ENCODE results near the gene SUPT7L. TPM values are rescaled to one million over a fixed set of nuclear protein-coding genes. Genes with fewer than 3 reads are reported as not detected.

SUPT7L gene
- total and polyA plus RNA-seq, 4 donors = 9.6 to 14.6 (median 11.5) TPM

DNA sequence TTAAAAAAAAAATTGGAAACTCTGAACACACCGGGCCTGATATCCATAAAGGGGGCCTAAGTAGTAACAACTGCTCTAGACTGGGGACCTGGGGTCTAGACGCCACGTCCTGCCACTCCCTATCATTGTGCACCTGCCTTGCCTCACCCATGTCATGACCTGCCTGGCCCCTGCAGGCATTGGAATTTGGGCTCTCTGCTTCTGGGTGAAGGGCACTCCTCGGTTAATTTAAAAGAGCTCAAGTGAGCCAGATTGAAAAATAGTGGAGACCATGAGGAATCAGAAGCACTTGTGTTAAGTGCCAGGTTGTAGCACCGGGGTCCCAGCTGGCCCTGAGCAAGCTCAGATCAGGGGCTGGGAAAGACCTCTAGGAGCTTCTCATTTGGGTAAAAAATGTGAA is 48.4 kb upstream of the SUPT7L start (continued):
- TF ChIP-seq, protein P1, sequence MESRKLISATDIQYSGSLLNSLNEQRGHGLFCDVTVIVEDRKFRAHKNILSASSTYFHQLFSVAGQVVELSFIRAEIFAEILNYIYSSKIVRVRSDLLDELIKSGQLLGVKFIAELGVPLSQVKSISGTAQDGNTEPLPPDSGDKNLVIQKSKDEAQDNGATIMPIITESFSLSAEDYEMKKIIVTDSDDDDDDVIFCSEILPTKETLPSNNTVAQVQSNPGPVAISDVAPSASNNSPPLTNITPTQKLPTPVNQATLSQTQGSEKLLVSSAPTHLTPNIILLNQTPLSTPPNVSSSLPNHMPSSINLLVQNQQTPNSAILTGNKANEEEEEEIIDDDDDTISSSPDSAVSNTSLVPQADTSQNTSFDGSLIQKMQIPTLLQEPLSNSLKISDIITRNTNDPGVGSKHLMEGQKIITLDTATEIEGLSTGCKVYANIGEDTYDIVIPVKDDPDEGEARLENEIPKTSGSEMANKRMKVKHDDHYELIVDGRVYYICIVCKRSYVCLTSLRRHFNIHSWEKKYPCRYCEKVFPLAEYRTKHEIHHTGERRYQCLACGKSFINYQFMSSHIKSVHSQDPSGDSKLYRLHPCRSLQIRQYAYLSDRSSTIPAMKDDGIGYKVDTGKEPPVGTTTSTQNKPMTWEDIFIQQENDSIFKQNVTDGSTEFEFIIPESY (IDR thresholded peaks at IDR 0.05) = no peak

DNA sequence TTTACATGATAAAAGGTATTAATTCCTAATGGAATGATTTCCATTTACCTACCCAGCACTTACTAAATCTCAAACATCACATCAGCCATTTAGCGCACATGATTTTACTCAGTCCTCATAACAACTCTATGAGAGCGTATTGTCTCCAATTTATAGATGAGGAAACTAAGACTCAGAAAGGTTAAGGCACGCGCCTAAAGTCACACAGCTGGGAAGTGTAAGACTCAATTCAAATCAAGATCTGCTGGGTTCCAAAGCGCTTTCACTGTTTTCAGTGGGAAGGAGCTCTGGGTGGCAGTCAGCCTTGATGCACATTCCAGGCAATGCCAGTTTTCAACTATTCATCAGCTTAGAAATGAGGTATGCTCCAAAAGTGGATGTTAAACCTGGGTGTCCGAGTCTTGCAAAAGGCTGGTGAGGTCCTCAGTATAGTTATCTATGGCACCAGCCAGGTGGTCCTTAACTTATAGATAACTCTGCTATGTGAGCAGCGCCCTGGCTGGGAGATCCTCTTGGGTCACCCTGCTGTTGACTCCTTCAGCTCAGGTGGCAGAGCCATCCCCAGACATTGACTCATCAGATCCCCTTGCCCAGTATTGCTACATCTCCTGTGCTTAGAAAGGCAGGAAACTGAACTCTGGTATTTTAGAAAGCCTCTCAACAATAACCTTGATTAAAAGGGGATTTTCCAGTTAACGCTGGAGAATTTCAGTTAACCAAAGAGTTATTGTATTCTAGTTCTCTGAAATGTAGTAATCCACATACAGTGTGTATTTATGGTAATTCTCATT is 47.4 kb upstream of the SUPT7L start:
- peaks cover 0 to 5% (median 4%) of the 10 kb centered on the region in 4 donors for H3K4me1 ChIP-seq (ENCODE audit: control insufficient read depth in 4 of 4, insufficient read depth in 4 of 4, low read length in 3 of 4)
- H3K27ac ChIP-seq (ENCODE audit: low read depth in 1 of 2, low read length in 2 of 2) = no peak overlapping the region
- H3K4me3 ChIP-seq (ENCODE audit: low read depth in 1 of 3, low read length in 3 of 3) = no peak overlapping the region
- no peak overlapping the region for H3K9ac ChIP-seq (ENCODE audit: low read depth in 1 of 2, low read length in 2 of 2)
- H3K36me3 ChIP-seq (ENCODE audit: control insufficient read depth in 4 of 4, insufficient read depth in 3 of 4, low read depth in 1 of 4, low read length in 3 of 4) = no peaks in the 10 kb centered on the region
- 94% methylated on average over 8 of the region's 8 CpGs for WGBS
- H3K27me3 ChIP-seq (ENCODE audit: control insufficient read depth in 4 of 4, insufficient read depth in 4 of 4, low read length in 3 of 4) = no peaks in the 10 kb centered on the region
- no peak for DNase-seq (ENCODE audit: low spot score)
- TF ChIP-seq EGR1 (IDR thresholded peaks at IDR 0.05; ENCODE audit: low read depth in 2 of 2) = no peak
- H3K9me3 ChIP-seq (ENCODE audit: control insufficient read depth in 4 of 4, low read length in 3 of 4) = no peaks in the 10 kb centered on the region

DNA sequence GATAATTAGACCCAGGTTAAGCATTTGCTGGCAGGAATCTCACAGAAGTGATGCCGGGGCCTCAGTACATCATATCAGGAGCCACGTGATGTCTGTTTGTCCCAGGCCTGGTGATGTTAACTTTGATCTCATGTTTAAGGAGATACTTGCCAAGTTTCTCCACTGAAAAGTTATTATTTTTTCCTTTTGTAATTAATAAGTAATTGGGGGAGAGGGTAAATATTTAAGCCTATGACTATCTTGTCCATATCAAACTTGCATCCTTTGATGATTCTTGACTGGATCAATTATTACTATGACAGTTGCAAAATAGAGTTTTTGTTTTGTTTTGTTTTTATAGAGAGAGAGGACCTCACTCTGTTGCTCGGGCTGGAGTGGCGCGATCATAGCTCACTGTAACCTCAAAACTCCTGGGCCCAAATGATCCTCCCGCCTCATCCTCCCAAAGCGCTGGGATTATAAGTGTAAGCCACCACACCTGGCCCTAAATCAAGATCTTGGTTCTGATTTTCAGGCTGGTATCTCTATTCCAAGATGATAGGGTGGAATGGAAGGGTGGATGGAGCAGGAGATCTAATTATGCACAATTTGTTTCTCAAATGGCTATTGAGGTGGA is 46.7 kb upstream of the SUPT7L start:
- WGBS = 79% methylated on average over 7 of the region's 7 CpGs
- Histone ChIP-seq H3K36me3 (ENCODE audit: control insufficient read depth in 4 of 4, insufficient read depth in 3 of 4, low read depth in 1 of 4, low read length in 3 of 4) (no peaks in the 10 kb centered on the region), H3K9ac (ENCODE audit: low read depth in 1 of 2, low read length in 2 of 2) (no peak overlapping the region), H3K27me3 (ENCODE audit: control insufficient read depth in 4 of 4, insufficient read depth in 4 of 4, low read length in 3 of 4) (no peaks in the 10 kb centered on the region), H3K27ac (ENCODE audit: low read depth in 1 of 2, low read length in 2 of 2) (no peak overlapping the region), H3K4me1 (ENCODE audit: control insufficient read depth in 4 of 4, insufficient read depth in 4 of 4, low read length in 3 of 4) (peaks cover 0 to 3% (median 0%) of the 10 kb centered on the region in 4 donors), H3K9me3 (ENCODE audit: control insufficient read depth in 4 of 4, low read length in 3 of 4) (no peaks in the 10 kb centered on the region), H3K4me3 (ENCODE audit: low read depth in 1 of 3, low read length in 3 of 3) (no peak overlapping the region)
- DNase-seq (ENCODE audit: low spot score) = no peak
- TF ChIP-seq EGR1 (IDR thresholded peaks at IDR 0.05; ENCODE audit: low read depth in 2 of 2) (no peak), NR2F2 (IDR thresholded peaks at IDR 0.05) (no peak), HNF4A (conservative IDR thresholded peaks at IDR 0.05) (no peak), HNF4G (IDR thresholded peaks at IDR 0.05) (no peak), FOXA1 (IDR thresholded peaks at IDR 0.05) (no peak), TAF1 (conservative IDR thresholded peaks at IDR 0.05) (no peak), RXRA (IDR thresholded peaks at IDR 0.05) (no peak), JUND (IDR thresholded peaks at IDR 0.05) (no peak), RAD21 (IDR thresholded peaks at IDR 0.05) (no peak), FOXA2 (IDR thresholded peaks at IDR 0.05) (no peak), GABPA (IDR thresholded peaks at IDR 0.05 in 1 of 2, conservative IDR thresholded peaks at IDR 0.05 in 1 of 2) (no peak), SP1 (IDR thresholded peaks at IDR 0.05) (no peak), YY1 (IDR thresholded peaks at IDR 0.05) (no peak)
- TF ChIP-seq, protein P1 (IDR thresholded peaks at IDR 0.05) = no peak
- TF ChIP-seq, protein P2, sequence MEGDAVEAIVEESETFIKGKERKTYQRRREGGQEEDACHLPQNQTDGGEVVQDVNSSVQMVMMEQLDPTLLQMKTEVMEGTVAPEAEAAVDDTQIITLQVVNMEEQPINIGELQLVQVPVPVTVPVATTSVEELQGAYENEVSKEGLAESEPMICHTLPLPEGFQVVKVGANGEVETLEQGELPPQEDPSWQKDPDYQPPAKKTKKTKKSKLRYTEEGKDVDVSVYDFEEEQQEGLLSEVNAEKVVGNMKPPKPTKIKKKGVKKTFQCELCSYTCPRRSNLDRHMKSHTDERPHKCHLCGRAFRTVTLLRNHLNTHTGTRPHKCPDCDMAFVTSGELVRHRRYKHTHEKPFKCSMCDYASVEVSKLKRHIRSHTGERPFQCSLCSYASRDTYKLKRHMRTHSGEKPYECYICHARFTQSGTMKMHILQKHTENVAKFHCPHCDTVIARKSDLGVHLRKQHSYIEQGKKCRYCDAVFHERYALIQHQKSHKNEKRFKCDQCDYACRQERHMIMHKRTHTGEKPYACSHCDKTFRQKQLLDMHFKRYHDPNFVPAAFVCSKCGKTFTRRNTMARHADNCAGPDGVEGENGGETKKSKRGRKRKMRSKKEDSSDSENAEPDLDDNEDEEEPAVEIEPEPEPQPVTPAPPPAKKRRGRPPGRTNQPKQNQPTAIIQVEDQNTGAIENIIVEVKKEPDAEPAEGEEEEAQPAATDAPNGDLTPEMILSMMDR (IDR thresholded peaks at IDR 0.05; ENCODE audit: low read depth, low read length, missing input control) = no peak
- TF ChIP-seq, protein P3, sequence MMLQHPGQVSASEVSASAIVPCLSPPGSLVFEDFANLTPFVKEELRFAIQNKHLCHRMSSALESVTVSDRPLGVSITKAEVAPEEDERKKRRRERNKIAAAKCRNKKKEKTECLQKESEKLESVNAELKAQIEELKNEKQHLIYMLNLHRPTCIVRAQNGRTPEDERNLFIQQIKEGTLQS (IDR thresholded peaks at IDR 0.05) = no peak
- TF ChIP-seq, protein P4, sequence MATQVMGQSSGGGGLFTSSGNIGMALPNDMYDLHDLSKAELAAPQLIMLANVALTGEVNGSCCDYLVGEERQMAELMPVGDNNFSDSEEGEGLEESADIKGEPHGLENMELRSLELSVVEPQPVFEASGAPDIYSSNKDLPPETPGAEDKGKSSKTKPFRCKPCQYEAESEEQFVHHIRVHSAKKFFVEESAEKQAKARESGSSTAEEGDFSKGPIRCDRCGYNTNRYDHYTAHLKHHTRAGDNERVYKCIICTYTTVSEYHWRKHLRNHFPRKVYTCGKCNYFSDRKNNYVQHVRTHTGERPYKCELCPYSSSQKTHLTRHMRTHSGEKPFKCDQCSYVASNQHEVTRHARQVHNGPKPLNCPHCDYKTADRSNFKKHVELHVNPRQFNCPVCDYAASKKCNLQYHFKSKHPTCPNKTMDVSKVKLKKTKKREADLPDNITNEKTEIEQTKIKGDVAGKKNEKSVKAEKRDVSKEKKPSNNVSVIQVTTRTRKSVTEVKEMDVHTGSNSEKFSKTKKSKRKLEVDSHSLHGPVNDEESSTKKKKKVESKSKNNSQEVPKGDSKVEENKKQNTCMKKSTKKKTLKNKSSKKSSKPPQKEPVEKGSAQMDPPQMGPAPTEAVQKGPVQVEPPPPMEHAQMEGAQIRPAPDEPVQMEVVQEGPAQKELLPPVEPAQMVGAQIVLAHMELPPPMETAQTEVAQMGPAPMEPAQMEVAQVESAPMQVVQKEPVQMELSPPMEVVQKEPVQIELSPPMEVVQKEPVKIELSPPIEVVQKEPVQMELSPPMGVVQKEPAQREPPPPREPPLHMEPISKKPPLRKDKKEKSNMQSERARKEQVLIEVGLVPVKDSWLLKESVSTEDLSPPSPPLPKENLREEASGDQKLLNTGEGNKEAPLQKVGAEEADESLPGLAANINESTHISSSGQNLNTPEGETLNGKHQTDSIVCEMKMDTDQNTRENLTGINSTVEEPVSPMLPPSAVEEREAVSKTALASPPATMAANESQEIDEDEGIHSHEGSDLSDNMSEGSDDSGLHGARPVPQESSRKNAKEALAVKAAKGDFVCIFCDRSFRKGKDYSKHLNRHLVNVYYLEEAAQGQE (IDR thresholded peaks at IDR 0.05) = no peak
- TF ChIP-seq, protein P5, sequence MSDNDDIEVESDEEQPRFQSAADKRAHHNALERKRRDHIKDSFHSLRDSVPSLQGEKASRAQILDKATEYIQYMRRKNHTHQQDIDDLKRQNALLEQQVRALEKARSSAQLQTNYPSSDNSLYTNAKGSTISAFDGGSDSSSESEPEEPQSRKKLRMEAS (IDR thresholded peaks at IDR 0.05) = no peak
